GM12878 (cell line): ENCODE results near the gene ARAP1. TPM values are rescaled to one million over a fixed set of nuclear protein-coding genes. Genes with fewer than 3 reads are reported as not detected.

Experiments used
- KLF5 ChIP-seq: fragments of 450-650 bp; IDR thresholded peaks from 2 replicates; pipeline ENCODE4 v1.6.1; 2014; ENCODE audit warnings: mild to moderate bottlenecking; ENCODE audit not compliant: partially characterized antibody
- NFIC ChIP-seq: IDR thresholded peaks from 2 replicates; pipeline ENCODE4 v1.6.1; 2012; ENCODE audit warnings: low read depth, mild to moderate bottlenecking, inconsistent platforms, low read length, moderate library complexity
- NFYB ChIP-seq: IDR thresholded peaks from 2 replicates; pipeline ENCODE4 v1.6.1; 2011; ENCODE audit warnings: low read depth, mild to moderate bottlenecking, low read length, improper control_type of control experiment, moderate library complexity; ENCODE audit not compliant: insufficient read depth
- NKRF ChIP-seq: fragments of 450-650 bp; conservative IDR thresholded peaks from 2 replicates; pipeline ENCODE4 v1.6.1; 2017; ENCODE audit warnings: mild to moderate bottlenecking, moderate library complexity
- SKIL ChIP-seq: fragments of 450-650 bp; IDR thresholded peaks from 2 replicates; pipeline ENCODE4 v1.6.1; 2017; ENCODE audit warnings: mild to moderate bottlenecking, low read depth, inconsistent platforms; ENCODE audit not compliant: poor library complexity, severe bottlenecking
- SPI1 ChIP-seq: IDR thresholded peaks from 2 replicates; pipeline ENCODE4 v1.6.1; 2011; ENCODE audit warnings: low read depth, mild to moderate bottlenecking, low read length, moderate library complexity, borderline replicate concordance; ENCODE audit not compliant: insufficient read depth
- TAF1 ChIP-seq: IDR thresholded peaks from 2 replicates; pipeline ENCODE4 v1.6.1; 2011; ENCODE audit warnings: mild to moderate bottlenecking, low read depth, low read length, borderline replicate concordance
- TARDBP ChIP-seq: IDR thresholded peaks from 2 replicates; pipeline ENCODE4 v1.6.1; 2016; ENCODE audit warnings: borderline replicate concordance
- TCF12 ChIP-seq: IDR thresholded peaks from 2 replicates; pipeline ENCODE4 v1.6.1; 2011; ENCODE audit warnings: low read depth, mild to moderate bottlenecking, low read length
- TCF7 ChIP-seq: IDR thresholded peaks from 2 replicates; pipeline ENCODE4 v1.6.1; 2014; ENCODE audit warnings: antibody characterized with exemption, borderline replicate concordance
- polyA plus RNA-seq, 11 experiments: library from polyadenylated mRNA; depleted of rRNA in 4 of 11; unstranded in 6 of 11; stranded (reverse) in 5 of 11; fragments of >200 nt; fragmentation: Nextera tagmentation in 4 of 11; fragmentation: Illumina TruSeq in 1 of 11; extraction: Ambion mirVana in 4 of 11; extraction: Trizol in 1 of 11; gene quantifications; 1 replicate in 1 of 11; 2 replicates in 10 of 11; pipeline versions ENCODE4 v1.2.1 to v1.2.3, GENCODE V29; 2011 to 2016; ENCODE audit warnings: inconsistent platforms in 2 of 11, missing spikeins in 2 of 11, low read depth in 1 of 11
- total RNA-seq, 4 experiments: library from RNA; depleted of rRNA in 3 of 4; stranded (reverse); fragments of >200 nt in 3 of 4; fragmentation: Illumina TruSeq in 1 of 4; extraction: Trizol in 1 of 4; gene quantifications; 2 replicates each; pipeline versions ENCODE4 v1.2.1 to v1.2.3, GENCODE V29; 2013 to 2021
- TF ChIP-seq, protein P1 (sequence below): fragments of 450-650 bp; IDR thresholded peaks from 2 replicates; pipeline ENCODE4 v1.6.1; 2016; ENCODE audit warnings: mild to moderate bottlenecking, moderate library complexity, borderline replicate concordance
- TF ChIP-seq, protein P2 (sequence below): IDR thresholded peaks from 2 replicates; pipeline ENCODE4 v1.6.1; 2011; ENCODE audit warnings: low read depth, low read length, improper control_type of control experiment, borderline replicate concordance

Gene ARAP1
- total and polyA plus RNA-seq, 10 of the 15 experiments (the other 5 are each of a cell fraction or from before 2014, with no cell fraction given), result 0.55 to 102 (median 51.0) TPM

- TF ChIP-seq, protein P1, sequence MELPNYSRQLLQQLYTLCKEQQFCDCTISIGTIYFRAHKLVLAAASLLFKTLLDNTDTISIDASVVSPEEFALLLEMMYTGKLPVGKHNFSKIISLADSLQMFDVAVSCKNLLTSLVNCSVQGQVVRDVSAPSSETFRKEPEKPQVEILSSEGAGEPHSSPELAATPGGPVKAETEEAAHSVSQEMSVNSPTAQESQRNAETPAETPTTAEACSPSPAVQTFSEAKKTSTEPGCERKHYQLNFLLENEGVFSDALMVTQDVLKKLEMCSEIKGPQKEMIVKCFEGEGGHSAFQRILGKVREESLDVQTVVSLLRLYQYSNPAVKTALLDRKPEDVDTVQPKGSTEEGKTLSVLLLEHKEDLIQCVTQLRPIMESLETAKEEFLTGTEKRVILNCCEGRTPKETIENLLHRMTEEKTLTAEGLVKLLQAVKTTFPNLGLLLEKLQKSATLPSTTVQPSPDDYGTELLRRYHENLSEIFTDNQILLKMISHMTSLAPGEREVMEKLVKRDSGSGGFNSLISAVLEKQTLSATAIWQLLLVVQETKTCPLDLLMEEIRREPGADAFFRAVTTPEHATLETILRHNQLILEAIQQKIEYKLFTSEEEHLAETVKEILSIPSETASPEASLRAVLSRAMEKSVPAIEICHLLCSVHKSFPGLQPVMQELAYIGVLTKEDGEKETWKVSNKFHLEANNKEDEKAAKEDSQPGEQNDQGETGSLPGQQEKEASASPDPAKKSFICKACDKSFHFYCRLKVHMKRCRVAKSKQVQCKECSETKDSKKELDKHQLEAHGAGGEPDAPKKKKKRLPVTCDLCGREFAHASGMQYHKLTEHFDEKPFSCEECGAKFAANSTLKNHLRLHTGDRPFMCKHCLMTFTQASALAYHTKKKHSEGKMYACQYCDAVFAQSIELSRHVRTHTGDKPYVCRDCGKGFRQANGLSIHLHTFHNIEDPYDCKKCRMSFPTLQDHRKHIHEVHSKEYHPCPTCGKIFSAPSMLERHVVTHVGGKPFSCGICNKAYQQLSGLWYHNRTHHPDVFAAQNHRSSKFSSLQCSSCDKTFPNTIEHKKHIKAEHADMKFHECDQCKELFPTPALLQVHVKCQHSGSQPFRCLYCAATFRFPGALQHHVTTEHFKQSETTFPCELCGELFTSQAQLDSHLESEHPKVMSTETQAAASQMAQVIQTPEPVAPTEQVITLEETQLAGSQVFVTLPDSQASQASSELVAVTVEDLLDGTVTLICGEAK, result no peak; the same call in 1 of the 2 replicates
- no peak for TF ChIP-seq SKIL
- no peak for TF ChIP-seq NFIC
- TF ChIP-seq TAF1, result no peak
- peak; percentile 31; the same call in 1 of the 2 replicates for TF ChIP-seq SPI1
- TF ChIP-seq, protein P2, sequence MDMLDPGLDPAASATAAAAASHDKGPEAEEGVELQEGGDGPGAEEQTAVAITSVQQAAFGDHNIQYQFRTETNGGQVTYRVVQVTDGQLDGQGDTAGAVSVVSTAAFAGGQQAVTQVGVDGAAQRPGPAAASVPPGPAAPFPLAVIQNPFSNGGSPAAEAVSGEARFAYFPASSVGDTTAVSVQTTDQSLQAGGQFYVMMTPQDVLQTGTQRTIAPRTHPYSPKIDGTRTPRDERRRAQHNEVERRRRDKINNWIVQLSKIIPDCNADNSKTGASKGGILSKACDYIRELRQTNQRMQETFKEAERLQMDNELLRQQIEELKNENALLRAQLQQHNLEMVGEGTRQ, result peak; percentile 72
- no peak for TF ChIP-seq NFYB
- TF ChIP-seq TCF7, result no peak
- TF ChIP-seq KLF5, result no peak
- no peak for TF ChIP-seq TARDBP
- TF ChIP-seq TCF12, result no peak; the same call in 1 of the 2 replicates
- peak; percentile 86 for TF ChIP-seq NKRF
Measured at GRCh38 chr11:72752088-72752914, at the start of gene ARAP1 (continued).
